Thymus (tissue), 14 donors: ENCODE measurements around the gene RNF7. TPM values are rescaled to one million over a fixed set of nuclear protein-coding genes. Genes with fewer than 3 reads are reported as not detected.
"Not testable (repeated sequence)": the region's sequence is repeated elsewhere in the genome, so short reads cannot be mapped to it uniquely, and the experiment has no call there.

Experiments used
- DNase-seq, 9 donors: peaks; one replicate each; pipeline ENCODE4 v3.0.0-alpha.2; 2013; ENCODE audit warnings: low spot score in 9 of 9, low read depth in 6 of 9, missing footprints in 1 of 9
- H3K27ac ChIP-seq, 2 donors: one replicate each; pipeline ENCODE4 v1.5.1; 2013; ENCODE audit warnings: control low read depth in 1 of 2, low read depth in 1 of 2, low read length in 1 of 2, mild to moderate bottlenecking in 1 of 2, moderate library complexity in 1 of 2
- H3K27me3 ChIP-seq, 2 donors: one replicate each; pipeline ENCODE4 v1.5.1; 2013; ENCODE audit warnings: low read length in 1 of 2; ENCODE audit not compliant: control insufficient read depth in 2 of 2, insufficient read depth in 1 of 2
- H3K36me3 ChIP-seq, 2 donors: one replicate each; pipeline ENCODE4 v1.5.1; 2013; ENCODE audit warnings: low read length in 1 of 2, mild to moderate bottlenecking in 1 of 2, moderate library complexity in 1 of 2; ENCODE audit not compliant: control insufficient read depth in 2 of 2, insufficient read depth in 2 of 2
- H3K4me1 ChIP-seq, 2 donors: one replicate each; pipeline ENCODE4 v1.5.1; 2013; ENCODE audit warnings: low read length in 2 of 2; ENCODE audit not compliant: control insufficient read depth in 2 of 2, insufficient read depth in 2 of 2
- H3K4me3 ChIP-seq, 2 donors: one replicate each; pipeline ENCODE4 v1.5.1; 2013; ENCODE audit warnings: low read length in 2 of 2, control low read depth in 1 of 2, mild to moderate bottlenecking in 1 of 2
- H3K9me3 ChIP-seq, 2 donors: one replicate each; pipeline ENCODE4 v1.5.1; 2013; ENCODE audit warnings: low read length in 1 of 2, mild to moderate bottlenecking in 1 of 2; ENCODE audit not compliant: control insufficient read depth in 2 of 2, insufficient read depth in 1 of 2
- WGBS: extraction: QIAGEN DNeasy Blood & Tissue Kit; methylation state at CpG from one replicate; pipeline ENCODE4 v1.1.7; 2013; 5-methylcytosine and 5-hydroxymethylcytosine counted together
- long read RNA-seq, 10 donors: transcript quantifications; one replicate each; lab custom pipeline, GENCODE V29; 2026
- polyA plus RNA-seq: library from polyadenylated mRNA; stranded (reverse); fragments of 200-250 nt; gene quantifications from one replicate; pipeline ENCODE4 v1.2.3, GENCODE V29; 2013
- total RNA-seq: library from RNA; stranded (reverse); fragments of 120-200 nt; gene quantifications from one replicate; pipeline ENCODE4 v1.2.4, GENCODE V29; 2013
- donor health status: healthy.

RNF7 gene
- total RNA-seq: 81.4 TPM
- 157 TPM for polyA plus RNA-seq
- long read RNA-seq, donor 1, transcript RNF7-201 (3 exons, 2,763 nt): major isoform, 10 of 11 reads
- long read RNA-seq, donor 1, partial matches to known transcripts: 0 of 11 reads
- long read RNA-seq, donor 1, other reads (novel, unspliced or antisense): 0 of 11 reads
- long read RNA-seq, donor 2, transcript RNF7-201 (3 exons, 2,763 nt): major isoform, 94 of 130 reads
- long read RNA-seq, donor 2, transcript RNF7-202 (3 exons, 805 nt): minor isoform, 12 of 130 reads
- long read RNA-seq, donor 2, partial matches to known transcripts: 19 of 130 reads
- long read RNA-seq, donor 2, other reads (novel, unspliced or antisense): 0 of 130 reads
- long read RNA-seq, donor 3, transcript RNF7-201 (3 exons, 2,763 nt): major isoform, 165 of 186 reads
- long read RNA-seq, donor 3, transcript RNF7-202 (3 exons, 805 nt): minor isoform, 16 of 186 reads
- long read RNA-seq, donor 3, partial matches to known transcripts: 0 of 186 reads
- long read RNA-seq, donor 3, other reads (novel, unspliced or antisense): 0 of 186 reads
- long read RNA-seq, donor 4, transcript RNF7-201 (3 exons, 2,763 nt): major isoform, 46 of 53 reads
- long read RNA-seq, donor 4, transcript RNF7-202 (3 exons, 805 nt): minor isoform, 7 of 53 reads
- long read RNA-seq, donor 4, partial matches to known transcripts: 0 of 53 reads
- long read RNA-seq, donor 4, other reads (novel, unspliced or antisense): 0 of 53 reads
- long read RNA-seq, donor 5, transcript RNF7-202 (3 exons, 805 nt): minor isoform, 19 of 201 reads
- long read RNA-seq, donor 5, transcript RNF7-201 (3 exons, 2,763 nt): major isoform, 159 of 201 reads
- long read RNA-seq, donor 5, partial matches to known transcripts: 21 of 201 reads
- long read RNA-seq, donor 5, other reads (novel, unspliced or antisense): 0 of 201 reads
- long read RNA-seq, donor 6, transcript RNF7-202 (3 exons, 805 nt): minor isoform, 12 of 79 reads
- long read RNA-seq, donor 6, transcript RNF7-201 (3 exons, 2,763 nt): major isoform, 64 of 79 reads
- long read RNA-seq, donor 6, partial matches to known transcripts: 0 of 79 reads
- long read RNA-seq, donor 6, other reads (novel, unspliced or antisense): 0 of 79 reads
- long read RNA-seq, donor 7, transcript RNF7-201 (3 exons, 2,763 nt): major isoform, 78 of 100 reads
- long read RNA-seq, donor 7, transcript RNF7-202 (3 exons, 805 nt): minor isoform, 5 of 100 reads
- long read RNA-seq, donor 7, partial matches to known transcripts: 13 of 100 reads
- long read RNA-seq, donor 7, other reads (novel, unspliced or antisense): 0 of 100 reads
- long read RNA-seq, donor 8, transcript RNF7-201 (3 exons, 2,763 nt): major isoform, 33 of 40 reads
- long read RNA-seq, donor 8, transcript RNF7-202 (3 exons, 805 nt): minor isoform, 6 of 40 reads
- long read RNA-seq, donor 8, partial matches to known transcripts: 0 of 40 reads
- long read RNA-seq, donor 8, other reads (novel, unspliced or antisense): 0 of 40 reads
- long read RNA-seq, donor 9, transcript RNF7-202 (3 exons, 805 nt): minor isoform, 12 of 72 reads
- long read RNA-seq, donor 9, transcript RNF7-201 (3 exons, 2,763 nt): major isoform, 53 of 72 reads
- long read RNA-seq, donor 9, partial matches to known transcripts: 0 of 72 reads
- long read RNA-seq, donor 9, other reads (novel, unspliced or antisense): 0 of 72 reads
- long read RNA-seq, donor 10, transcript RNF7-201 (3 exons, 2,763 nt): major isoform, 55 of 73 reads
- long read RNA-seq, donor 10, transcript RNF7-202 (3 exons, 805 nt): minor isoform, 8 of 73 reads
- long read RNA-seq, donor 10, partial matches to known transcripts: 6 of 73 reads
- long read RNA-seq, donor 10, other reads (novel, unspliced or antisense): 0 of 73 reads

DNA sequence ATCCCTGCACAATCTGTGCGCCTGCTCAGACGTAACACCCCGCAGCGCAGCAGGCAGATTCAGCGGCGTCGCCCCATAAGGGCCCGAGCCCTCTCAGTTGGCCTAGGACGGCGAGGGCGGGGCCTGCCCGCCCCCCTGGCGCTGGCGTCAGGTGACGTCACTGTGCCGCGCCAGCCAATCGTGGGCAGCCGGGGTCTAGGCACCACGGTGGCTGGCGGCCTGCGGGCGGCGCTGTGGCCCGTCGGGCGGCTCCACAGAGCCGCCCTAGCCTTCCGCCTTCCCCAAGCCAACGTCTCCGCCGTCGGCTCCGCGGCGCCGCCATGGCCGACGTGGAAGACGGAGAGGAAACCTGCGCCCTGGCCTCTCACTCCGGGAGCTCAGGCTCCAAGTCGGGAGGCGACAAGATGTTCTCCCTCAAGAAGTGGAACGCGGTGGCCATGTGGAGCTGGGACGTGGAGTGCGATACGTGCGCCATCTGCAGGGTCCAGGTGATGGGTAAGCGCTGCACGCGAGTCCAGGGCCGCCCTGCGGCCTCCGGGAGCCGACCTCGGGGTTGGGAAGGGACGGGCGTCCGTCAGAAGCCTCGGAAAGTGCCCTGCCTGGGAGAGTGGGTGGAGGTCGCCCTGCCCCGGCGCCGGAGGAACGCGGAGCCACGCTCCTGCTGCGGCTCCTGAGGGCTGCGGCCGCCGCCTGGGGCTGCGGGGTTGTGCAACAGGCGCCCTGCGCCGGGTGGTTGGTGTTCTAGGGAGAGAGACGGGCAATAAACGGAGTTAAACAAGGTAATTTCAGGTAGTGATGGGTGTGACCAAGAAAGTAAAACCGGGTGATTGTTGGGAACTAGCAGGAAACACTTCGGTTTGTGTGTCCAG is at the start of gene RNF7:
Gene RNF7, plus strand, starts transcription at position 277 of the 869 bp plus-strand sequence. Its CDS starts 44 bp downstream, at position 321.
- Histone ChIP-seq H3K27ac (peak within 1 kb of the TSS; percentile 88 to 92), H3K9me3 (no peaks in the 10 kb centered on the region), H3K27me3 (no peaks in the 10 kb centered on the region), H3K4me3 (peak within 1 kb of the TSS; percentile 60 to 95), H3K36me3 (peaks cover 0 to 11% of the 10 kb centered on the region in 2 donors), H3K4me1 (peaks cover 8 to 9% of the 10 kb centered on the region in 2 donors)
- WGBS: under 1% methylated on average over 81 of the region's 81 CpGs
- peak; percentile 84 to 98 (median 95) for DNase-seq

DNA sequence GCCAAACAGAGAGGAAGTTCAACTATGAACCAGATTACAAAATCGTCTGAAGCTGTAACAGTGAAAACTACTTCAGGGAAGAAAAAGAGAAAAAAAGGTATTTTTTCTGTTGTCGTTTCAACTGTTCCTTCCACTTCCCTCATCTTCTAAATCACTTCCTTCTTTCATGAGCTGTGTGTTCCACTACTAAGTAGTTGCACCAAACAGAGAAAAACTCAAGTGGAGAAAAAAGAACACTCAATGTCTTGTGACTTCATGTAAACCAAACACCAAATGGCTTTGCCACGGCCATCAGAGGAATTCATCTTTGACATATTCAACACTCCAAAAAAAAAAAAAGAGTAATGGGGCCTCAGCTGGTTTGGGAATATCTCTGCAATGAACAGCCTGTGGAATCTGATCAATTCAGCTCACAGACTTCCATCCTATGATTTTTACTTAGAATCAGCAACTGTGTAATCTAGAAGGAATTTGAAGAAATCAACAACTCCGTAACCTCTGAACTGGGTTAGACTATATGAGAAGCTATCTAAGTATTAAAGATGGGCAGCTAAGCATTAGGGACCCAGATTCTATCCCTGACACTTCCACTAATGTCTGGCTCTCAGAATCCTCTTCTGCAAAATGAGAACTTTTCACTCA is 47.5 kb upstream of the RNF7 start:
- Histone ChIP-seq H3K36me3 (no peaks in the 10 kb centered on the region), H3K4me3 (no peak overlapping the region), H3K9me3 (no peaks in the 10 kb centered on the region), H3K27ac (peak overlapping the region in 1 of 2 donors; percentile 18), H3K4me1 (peaks cover 0 to 9% of the 10 kb centered on the region in 2 donors), H3K27me3 (no peaks in the 10 kb centered on the region)
- WGBS: 43% methylated on average over 4 of the region's 4 CpGs
- peak in 1 of 9 donors; percentile 16 for DNase-seq

DNA sequence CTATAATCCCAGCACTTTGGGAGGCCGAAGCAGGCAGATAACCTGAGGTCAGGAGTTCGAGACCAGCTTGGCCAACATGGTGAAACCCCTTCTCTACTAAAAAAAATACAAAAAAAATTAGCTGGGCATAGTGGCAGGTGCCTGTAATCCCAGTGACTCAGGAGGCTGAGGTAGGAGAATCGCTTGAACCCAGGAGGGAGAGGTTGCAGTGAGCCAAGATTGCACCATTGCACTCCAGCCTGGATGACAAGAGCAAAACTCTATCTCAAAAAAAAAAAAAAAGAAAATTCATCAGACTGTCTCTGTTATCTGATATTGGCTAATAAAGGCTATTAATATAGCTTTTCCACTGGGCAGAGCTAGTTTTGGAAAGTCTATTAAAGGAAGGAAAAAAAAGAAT is 46.6 kb upstream of the RNF7 start:
- H3K36me3 ChIP-seq, H3K27me3 ChIP-seq, H3K27ac ChIP-seq, DNase-seq, H3K4me1 ChIP-seq, H3K9me3 ChIP-seq, H3K4me3 ChIP-seq: not testable (repeated sequence)
- WGBS: 97% methylated on average over 3 of the region's 3 CpGs

DNA sequence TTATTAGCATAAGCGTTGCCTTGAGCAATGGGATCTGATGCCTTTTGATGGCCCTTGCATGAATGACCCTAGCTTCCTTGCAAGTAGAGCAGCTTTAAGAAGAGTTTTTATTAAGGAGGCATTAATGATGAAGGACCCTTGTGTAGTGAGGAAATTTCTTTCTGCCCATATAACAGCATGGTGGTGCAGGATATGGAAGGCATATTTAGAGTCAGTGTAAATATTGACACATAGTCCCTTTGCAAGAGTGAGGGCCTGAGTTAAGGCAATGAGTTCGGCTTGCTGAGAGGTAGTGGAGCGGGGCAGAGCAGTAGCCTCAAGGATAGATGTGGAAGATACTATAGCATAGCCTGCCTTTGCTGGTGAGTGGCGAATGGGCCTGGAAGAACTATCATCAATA is 45.1 kb upstream of the RNF7 start:
- 99% methylated on average over 4 of the region's 4 CpGs for WGBS
- H3K4me1 ChIP-seq, H3K27me3 ChIP-seq, H3K4me3 ChIP-seq, H3K27ac ChIP-seq, DNase-seq, H3K9me3 ChIP-seq, H3K36me3 ChIP-seq: not testable (repeated sequence)

DNA sequence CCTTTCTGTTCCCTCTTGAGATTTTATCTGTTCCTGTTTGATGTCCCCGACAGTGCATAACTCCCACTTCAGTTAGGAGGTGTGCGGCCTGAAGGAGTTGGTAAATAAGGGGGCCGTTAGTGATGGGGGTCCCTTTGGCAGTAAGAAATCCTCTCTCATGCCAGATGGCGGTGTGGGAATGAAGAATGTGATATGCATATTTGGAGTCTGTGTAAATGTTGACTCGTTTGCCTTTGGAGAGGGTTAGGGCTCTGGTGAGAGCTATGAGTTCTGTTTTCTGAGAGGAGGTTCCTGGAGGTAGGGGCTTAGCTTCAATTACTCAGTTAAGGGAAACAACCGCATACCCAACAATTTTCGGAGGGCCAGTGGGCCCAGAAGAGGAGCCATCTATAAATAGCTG is 38.8 kb upstream of the RNF7 start:
- DNase-seq: no peak

DNA sequence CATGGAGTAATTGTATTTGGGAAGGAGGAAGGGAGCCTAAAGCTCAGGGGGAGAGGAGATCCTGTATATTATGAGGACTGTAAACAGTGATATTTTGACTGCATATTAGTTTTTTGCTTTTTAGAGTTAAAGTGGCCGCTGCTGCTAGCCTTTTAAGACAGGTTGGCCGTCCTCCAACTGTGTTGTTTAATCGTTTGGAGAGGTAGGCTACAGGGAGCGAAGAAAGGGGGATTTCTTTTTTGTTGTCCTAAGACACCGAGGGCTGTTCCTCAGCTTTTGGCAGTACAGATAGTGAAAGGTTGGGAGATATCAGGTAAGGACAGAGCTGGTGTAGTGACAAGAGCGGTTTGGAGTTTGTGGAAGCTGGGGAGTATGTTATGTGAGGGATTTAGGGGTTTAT is 38.2 kb upstream of the RNF7 start:
- DNase-seq: no peak
- H3K27ac ChIP-seq: no peak overlapping the region
- H3K36me3 ChIP-seq: no peaks in the 10 kb centered on the region
- H3K27me3 ChIP-seq: no peaks in the 10 kb centered on the region
- H3K9me3 ChIP-seq: no peaks in the 10 kb centered on the region
- no peaks in the 10 kb centered on the region for H3K4me1 ChIP-seq
- H3K4me3 ChIP-seq: no peak overlapping the region
- 80% methylated on average over 6 of the region's 6 CpGs for WGBS

More for the DNA sequence above, 38.8 kb upstream of the RNF7 start:
- H3K4me1 ChIP-seq: no peaks in the 10 kb centered on the region
- H3K4me3 ChIP-seq: no peak overlapping the region
- WGBS: 88% methylated on average over 7 of the region's 7 CpGs
- no peaks in the 10 kb centered on the region for H3K9me3 ChIP-seq
- H3K36me3 ChIP-seq: no peaks in the 10 kb centered on the region
- no peak overlapping the region for H3K27ac ChIP-seq
- H3K27me3 ChIP-seq: no peaks in the 10 kb centered on the region

DNA sequence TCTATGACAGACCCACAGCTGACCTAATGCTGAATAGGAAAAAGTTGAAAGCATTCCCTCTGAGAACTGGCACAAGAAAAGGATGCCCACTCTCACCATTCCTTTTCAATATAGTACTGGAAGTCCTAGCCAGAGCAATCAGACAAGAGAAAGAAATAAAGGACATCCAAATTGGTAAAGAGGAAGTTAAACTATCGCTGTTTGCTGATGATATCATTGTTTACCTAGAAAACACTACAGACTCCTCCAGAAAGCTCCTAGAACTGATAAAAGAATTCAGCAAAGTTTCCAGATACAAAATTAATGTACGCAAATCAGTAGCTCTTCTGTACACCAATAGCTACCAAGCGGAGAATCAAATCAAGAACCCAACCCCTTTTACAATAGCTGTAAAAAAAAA is 34.7 kb upstream of the RNF7 start:
- not testable (repeated sequence) for H3K27ac ChIP-seq, H3K9me3 ChIP-seq, H3K4me3 ChIP-seq, DNase-seq, H3K36me3 ChIP-seq, H3K27me3 ChIP-seq, H3K4me1 ChIP-seq
- 65% methylated on average over 3 of the region's 3 CpGs for WGBS
